Spleen (tissue), 7 donors: ENCODE data around the gene RASA3.

ENCODE experiments used
- CTCF ChIP-seq, 11 experiments: fragments of 200-600 bp in 7 of 11; fragments of 450-650 bp in 4 of 11; sonication (generic) in 4 of 11; IDR thresholded peaks in 8 of 11; conservative IDR thresholded peaks in 3 of 11; 1 replicate in 7 of 11; 2 replicates in 4 of 11; pipeline versions ENCODE4 v1.4.0 to v1.8.0; 2016 to 2021; ENCODE audit warnings: antibody characterized with exemption in 11 of 11, inconsistent platforms in 4 of 11, mild to moderate bottlenecking in 1 of 11
- POLR2A ChIP-seq, 3 donors: fragments of 450-650 bp; IDR thresholded peaks; one replicate each; pipeline ENCODE4 v1.5.1; 2017; ENCODE audit warnings: antibody characterized with exemption in 3 of 3, mild to moderate bottlenecking in 1 of 3
- POLR2AphosphoS5 ChIP-seq, 3 donors: sonication (generic); formaldehyde crosslinking; IDR thresholded peaks; one replicate each; pipeline ENCODE4 v1.5.1; 2017; ENCODE audit warnings: antibody characterized with exemption in 3 of 3
- donor health status: DM: no; HTN: no; CAD: no; lungs with moderate emphysema.
- donor health status: DM: no; HTN: no; CAD: no.
- donor health status: DM: no; HTN: no; CAD: no.

- no peak for TF ChIP-seq CTCF (IDR thresholded peaks at IDR 0.05 in 8 of 11, conservative IDR thresholded peaks at IDR 0.05 in 3 of 11)
- TF ChIP-seq POLR2AphosphoS5 (IDR thresholded peaks at IDR 0.05): no peak
- no peak for TF ChIP-seq POLR2A (IDR thresholded peaks at IDR 0.05)
Observed at GRCh38 chr13:113929628-113930615, 202.5 kb downstream of the RASA3 start.
